LNCaP clone FGC (cell line): ENCODE measurements around the gene RUSF1.

ENCODE experiments used
- DNase-seq: peaks from one replicate; pipeline ENCODE4 v3.0.0-alpha.2; 2011; ENCODE audit warnings: low read depth
- H3K4me3 ChIP-seq: 2 replicates; pipeline ENCODE4 v1.5.1; 2011; ENCODE audit warnings: mild to moderate bottlenecking, low read depth, low read length, control low read depth
- CTCF ChIP-seq: IDR thresholded peaks from 2 replicates; pipeline ENCODE4 v1.5.1; 2012; ENCODE audit warnings: mild to moderate bottlenecking; ENCODE audit not compliant: control insufficient read depth, insufficient read depth; ENCODE audit errors: extremely low read depth

Gene RUSF1

GRCh38 chr16:31502981-31503380, 5.2 kb downstream of the RUSF1 start:
- TF ChIP-seq CTCF: no peak
- no peak for DNase-seq
- H3K4me3 ChIP-seq: no peak overlapping the region

GRCh38 chr16:31501966-31502348, 6.2 kb downstream of the RUSF1 start:
- TF ChIP-seq CTCF: no peak
- no peak for DNase-seq
- no peak overlapping the region for H3K4me3 ChIP-seq

- TF ChIP-seq CTCF: no peak
- no peak for DNase-seq
- no peak overlapping the region for H3K4me3 ChIP-seq
Measured at GRCh38 chr16:31501226-31501965, 6.8 kb downstream of the RUSF1 start.

- no peak overlapping the region for H3K4me3 ChIP-seq
- no peak for TF ChIP-seq CTCF
- DNase-seq: no peak
Measured at GRCh38 chr16:31499928-31500327, 8.3 kb downstream of the RUSF1 start.

- TF ChIP-seq CTCF: no peak
- H3K4me3 ChIP-seq: no peak overlapping the region
- DNase-seq: no peak
Measured at GRCh38 chr16:31498493-31498892, 9.7 kb downstream of the RUSF1 start.

GRCh38 chr16:31496670-31497069, 11.5 kb downstream of the RUSF1 start:
- DNase-seq: no peak
- TF ChIP-seq CTCF: no peak
- H3K4me3 ChIP-seq: no peak overlapping the region
